Suprapubic skin (tissue), 4 donors: ENCODE data around the gene KCNA10.

Experiments used
- CTCF ChIP-seq, 2 donors: fragments of 200-600 bp in 1 of 2; fragments of 450-650 bp in 1 of 2; sonication (generic) in 1 of 2; IDR thresholded peaks; one replicate each; pipeline ENCODE4 v1.5.1; 2016 to 2019; ENCODE audit warnings: antibody characterized with exemption in 2 of 2, mild to moderate bottlenecking in 1 of 2, moderate library complexity in 1 of 2
- EP300 ChIP-seq: sonication (generic); formaldehyde crosslinking; IDR thresholded peaks from one replicate; pipeline ENCODE4 v1.6.1; 2017; ENCODE audit warnings: antibody characterized with exemption
- POLR2A ChIP-seq, 2 donors: fragments of 450-650 bp; IDR thresholded peaks; one replicate each; pipeline ENCODE4 v1.6.1; 2017; ENCODE audit warnings: antibody characterized with exemption in 2 of 2, mild to moderate bottlenecking in 2 of 2, moderate library complexity in 2 of 2
- POLR2AphosphoS5 ChIP-seq, 3 donors: sonication (generic); formaldehyde crosslinking; IDR thresholded peaks; one replicate each; pipeline ENCODE4 v1.6.1; 2017; ENCODE audit warnings: antibody characterized with exemption in 3 of 3

DNA sequence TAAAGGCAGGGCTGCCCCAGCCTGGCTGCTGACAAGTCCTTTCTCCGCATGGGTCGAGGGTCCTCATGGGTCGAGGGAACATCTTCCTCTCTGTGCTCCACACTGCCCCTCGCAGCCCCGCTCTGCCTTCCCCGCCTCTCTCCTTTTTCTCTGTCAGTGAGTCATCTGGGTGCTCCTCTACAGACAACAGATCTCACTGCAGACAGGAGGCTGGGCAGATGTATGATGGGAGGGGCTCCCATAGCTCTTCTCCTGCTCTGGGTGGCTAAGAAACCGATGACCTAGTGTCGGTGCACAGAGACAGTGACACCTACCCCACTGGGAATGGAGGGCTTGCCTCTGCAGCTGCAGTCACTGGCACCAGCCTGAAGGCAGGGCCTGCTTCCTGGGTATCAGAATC is 5.5 kb downstream of the KCNA10 start:
- TF ChIP-seq CTCF (IDR thresholded peaks at IDR 0.05) (no peak), EP300 (no peak), POLR2A (IDR thresholded peaks at IDR 0.05) (no peak), POLR2AphosphoS5 (IDR thresholded peaks at IDR 0.05) (no peak)
